ENCODE data around the gene KIF16B. TPM values are rescaled to one million over a fixed set of nuclear protein-coding genes. Genes with fewer than 3 reads are reported as not detected.

KIF16B gene
- total and polyA plus RNA-seq, 2 of the 8 experiments (the other 6 are each of a cell fraction or from before 2014, with no cell fraction given), result 3.0 to 9.2 TPM

DNA sequence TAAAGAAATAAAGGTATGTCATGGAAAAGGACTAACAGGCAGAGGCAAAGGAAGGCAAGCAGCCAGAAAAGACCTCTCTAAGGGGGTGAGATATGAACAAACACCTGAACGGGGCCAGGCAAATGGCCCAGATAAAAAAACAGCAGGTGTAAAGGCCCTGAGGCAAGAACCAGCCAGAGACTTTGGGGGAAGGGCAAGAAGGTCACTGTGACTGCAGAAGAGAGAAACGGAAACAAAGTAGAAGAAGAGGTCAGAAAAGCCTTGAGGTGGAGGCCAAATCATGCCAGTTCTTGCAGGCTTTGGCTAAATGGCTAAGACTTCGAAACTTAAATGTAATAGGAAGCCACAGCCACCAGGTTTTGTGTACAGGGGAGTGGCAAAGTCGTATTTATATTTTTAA lies 30.8 kb downstream of the KIF16B start:
- H3K9me3 ChIP-seq (ENCODE audit: insufficient read depth in 2 of 2, low read depth in 1 of 2, low read length in 1 of 2), result no peaks in the 10 kb centered on the region
- H2AFZ ChIP-seq (ENCODE audit: low read length), result no peak overlapping the region
- DNase-seq (ENCODE audit: low read depth in 1 of 2, low spot score in 2 of 2), result no peak
- H2BK12ac ChIP-seq (ENCODE audit: low read depth, low read length), result no peak overlapping the region
- no peak overlapping the region for H2BK20ac ChIP-seq (ENCODE audit: low read length)
- H4K20me1 ChIP-seq (replicated peaks in 1 of 2; ENCODE audit: control insufficient read depth in 1 of 2, insufficient read depth in 2 of 2, low read length in 2 of 2), result no peaks in the 10 kb centered on the region
- H3K4ac ChIP-seq (replicated peaks; ENCODE audit: insufficient read length, low read depth, low read length), result no peak overlapping the region
- no peak overlapping the region for H3K9ac ChIP-seq (replicated peaks in 1 of 4; ENCODE audit: extremely low read depth in 1 of 4, low read depth in 3 of 4, low read length in 3 of 4)
- no peak for FAIRE-seq
- no peaks in the 10 kb centered on the region for H3K27me3 ChIP-seq (replicated peaks in 1 of 4; ENCODE audit: control insufficient read depth in 3 of 4, extremely low read depth in 1 of 4, insufficient read depth in 3 of 4, low read length in 3 of 4)
- no peak overlapping the region for H3K14ac ChIP-seq (ENCODE audit: insufficient read length)
- ChIA-PET POLR2A (ENCODE audit: partially characterized antibody) (no interaction called here), CTCF (ENCODE audit: partially characterized antibody) (interaction anchor here (1.2 kb wide), 1 partner anchor 45 kb away, joined by 3 read pairs; no protein-coding TSS in a partner anchor)
- no peaks in the 10 kb centered on the region; the same call in 1 of the 2 replicates for H3K79me1 ChIP-seq (ENCODE audit: low read depth, low read length)
- H3K56ac ChIP-seq (replicated peaks; ENCODE audit: insufficient read length, low read depth, low read length), result no peak overlapping the region
- H3K4me3 ChIP-seq (ENCODE audit: extremely low read depth in 1 of 4, insufficient read depth in 2 of 4, low read depth in 3 of 4, low read length in 4 of 4), result no peak overlapping the region
- no peak overlapping the region for H3K4me2 ChIP-seq (ENCODE audit: insufficient read depth in 1 of 2, low read depth in 2 of 2, low read length in 2 of 2)
- no peak overlapping the region for H2AK5ac ChIP-seq (ENCODE audit: low read depth, low read length)
- 94% methylated on average over 4 of the region's 4 CpGs; no CpG with 5 or more reads in 1 of the 2 experiments for WGBS, 2 experiments (ENCODE audit: extremely low coverage in 1 of 2, insufficient coverage in 1 of 2, insufficient read length in 1 of 2, insufficient replicate concordance in 2 of 2, low coverage in 1 of 2, low lambda C conversion rate in 2 of 2, missing lambda C conversion rate in 1 of 2)
- no peak overlapping the region for H2BK5ac ChIP-seq (ENCODE audit: low read depth, low read length)
- no peak overlapping the region for H2BK120ac ChIP-seq (replicated peaks; ENCODE audit: low read depth, low read length)
- H3K79me2 ChIP-seq (ENCODE audit: control insufficient read depth in 1 of 2, insufficient read depth in 2 of 2, low read length in 2 of 2), result no peaks in the 10 kb centered on the region
- no peak overlapping the region for H4K5ac ChIP-seq (ENCODE audit: insufficient read length, low read depth, low read length)
- no peaks in the 10 kb centered on the region for H3K4me1 ChIP-seq (replicated peaks in 1 of 4; ENCODE audit: control insufficient read depth in 3 of 4, insufficient read depth in 4 of 4, low read length in 3 of 4)
- H3K23ac ChIP-seq (ENCODE audit: insufficient read length), result no peak overlapping the region
- no peaks in the 10 kb centered on the region for H3K23me2 ChIP-seq (ENCODE audit: low read depth, low read length)
- no peak overlapping the region for H2BK15ac ChIP-seq (ENCODE audit: low read length)
- H4K8ac ChIP-seq (ENCODE audit: extremely low read depth, insufficient read depth, low read length), result no peak overlapping the region
- no peak overlapping the region for H3K18ac ChIP-seq (ENCODE audit: extremely low read depth, low read length)
- no peak overlapping the region for H4K91ac ChIP-seq (replicated peaks; ENCODE audit: insufficient read length, low read length)
- no peaks in the 10 kb centered on the region for H3K36me3 ChIP-seq (ENCODE audit: control insufficient read depth in 2 of 4, insufficient read depth in 4 of 4, low read length in 3 of 4)
- H3K27ac ChIP-seq (ENCODE audit: low read depth, low read length), result no peak overlapping the region
- TF ChIP-seq SIX5 (IDR thresholded peaks at IDR 0.05; ENCODE audit: low read depth, low read length) (no peak), NANOG (IDR thresholded peaks at IDR 0.05; ENCODE audit: insufficient read depth, low read depth, low read length, poor library complexity, severe bottlenecking) (no peak), RXRA (IDR thresholded peaks at IDR 0.05; ENCODE audit: insufficient read depth, low read depth, low read length) (no peak), RAD21 (IDR thresholded peaks at IDR 0.05 in 1 of 2, conservative IDR thresholded peaks at IDR 0.05 in 1 of 2; ENCODE audit: low read depth in 2 of 2, low read length in 2 of 2) (no peak), HDAC2 (IDR thresholded peaks at IDR 0.05; ENCODE audit: borderline replicate concordance in 1 of 2, low read depth in 2 of 2, low read length in 2 of 2) (no peak), TCF12 (IDR thresholded peaks at IDR 0.05; ENCODE audit: low read depth, low read length) (no peak), JUND (IDR thresholded peaks at IDR 0.05; ENCODE audit: low read length) (no peak), PHF8 (conservative IDR thresholded peaks at IDR 0.05; ENCODE audit: low read depth, low read length) (no peak), CTBP2 (IDR thresholded peaks at IDR 0.05; ENCODE audit: borderline replicate concordance, insufficient read depth, insufficient read length, low read length) (no peak), TEAD4 (IDR thresholded peaks at IDR 0.05; ENCODE audit: low read depth, low read length) (no peak)
- TF ChIP-seq, protein P1, sequence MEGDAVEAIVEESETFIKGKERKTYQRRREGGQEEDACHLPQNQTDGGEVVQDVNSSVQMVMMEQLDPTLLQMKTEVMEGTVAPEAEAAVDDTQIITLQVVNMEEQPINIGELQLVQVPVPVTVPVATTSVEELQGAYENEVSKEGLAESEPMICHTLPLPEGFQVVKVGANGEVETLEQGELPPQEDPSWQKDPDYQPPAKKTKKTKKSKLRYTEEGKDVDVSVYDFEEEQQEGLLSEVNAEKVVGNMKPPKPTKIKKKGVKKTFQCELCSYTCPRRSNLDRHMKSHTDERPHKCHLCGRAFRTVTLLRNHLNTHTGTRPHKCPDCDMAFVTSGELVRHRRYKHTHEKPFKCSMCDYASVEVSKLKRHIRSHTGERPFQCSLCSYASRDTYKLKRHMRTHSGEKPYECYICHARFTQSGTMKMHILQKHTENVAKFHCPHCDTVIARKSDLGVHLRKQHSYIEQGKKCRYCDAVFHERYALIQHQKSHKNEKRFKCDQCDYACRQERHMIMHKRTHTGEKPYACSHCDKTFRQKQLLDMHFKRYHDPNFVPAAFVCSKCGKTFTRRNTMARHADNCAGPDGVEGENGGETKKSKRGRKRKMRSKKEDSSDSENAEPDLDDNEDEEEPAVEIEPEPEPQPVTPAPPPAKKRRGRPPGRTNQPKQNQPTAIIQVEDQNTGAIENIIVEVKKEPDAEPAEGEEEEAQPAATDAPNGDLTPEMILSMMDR (IDR thresholded peaks at IDR 0.05; ENCODE audit: control extremely low read depth in 1 of 3, insufficient read depth in 1 of 3, low read depth in 1 of 3, low read length in 3 of 3), result no peak

All from H1 (cell line).